GM12878 (cell line): ENCODE results near the gene FLVCR2. TPM values are rescaled to one million over a fixed set of nuclear protein-coding genes. Genes with fewer than 3 reads are reported as not detected.
A peak's percentile ranks its signal among the peaks of the same experiment; 100 is the strongest.

Source experiments
- ASH2L ChIP-seq: fragments of 300-600, 200-600 bp; sonication (generic); IDR thresholded peaks from 2 replicates; pipeline ENCODE4 v1.6.1; 2017; ENCODE audit warnings: low read depth, mild to moderate bottlenecking, borderline replicate concordance
- CEBPB ChIP-seq, 2 experiments: fragments of 150-350 bp in 1 of 2; IDR thresholded peaks; 2 replicates each; pipeline ENCODE4 v1.6.1; 2012 to 2014; ENCODE audit warnings: low read depth in 2 of 2, low read length in 2 of 2, borderline replicate concordance in 1 of 2, inconsistent platforms in 1 of 2
- CHD2 ChIP-seq: IDR thresholded peaks from 2 replicates; pipeline ENCODE4 v1.6.1; 2011; ENCODE audit warnings: low read depth, low read length, improper control_type of control experiment, borderline replicate concordance
- CHD4 ChIP-seq: fragments of 200-600 bp; sonication (generic); IDR thresholded peaks from 2 replicates; pipeline ENCODE4 v1.6.1; 2016; ENCODE audit warnings: mild to moderate bottlenecking
- EED ChIP-seq: sonication (generic); IDR thresholded peaks from 2 replicates; pipeline ENCODE4 v1.6.1; 2016; ENCODE audit warnings: antibody characterized with exemption, low read depth
- HDAC2 ChIP-seq: fragments of 200-600 bp; sonication (generic); IDR thresholded peaks from 2 replicates; pipeline ENCODE4 v1.6.1; 2017
- IKZF1 ChIP-seq: fragments of 450-650 bp; conservative IDR thresholded peaks from 2 replicates; pipeline ENCODE4 v1.6.1; 2017; ENCODE audit warnings: antibody characterized with exemption, mild to moderate bottlenecking
- MEF2A ChIP-seq: IDR thresholded peaks from 2 replicates; pipeline ENCODE4 v1.6.1; 2011; ENCODE audit warnings: low read depth, mild to moderate bottlenecking, low read length, moderate library complexity; ENCODE audit not compliant: insufficient read depth
- PAX8 ChIP-seq: fragments of 450-650 bp; IDR thresholded peaks from 2 replicates; pipeline ENCODE4 v1.6.1; 2017; ENCODE audit warnings: mild to moderate bottlenecking, moderate library complexity
- RELA ChIP-seq: fragments of 450-650 bp; IDR thresholded peaks from 2 replicates; pipeline ENCODE4 v1.8.0; 2014; ENCODE audit warnings: borderline replicate concordance; ENCODE audit not compliant: partially characterized antibody
- SMAD5 ChIP-seq: IDR thresholded peaks from 2 replicates; pipeline ENCODE4 v1.6.1; 2016; ENCODE audit warnings: antibody characterized with exemption, low read depth
- SPI1 ChIP-seq: IDR thresholded peaks from 2 replicates; pipeline ENCODE4 v1.6.1; 2011; ENCODE audit warnings: low read depth, mild to moderate bottlenecking, low read length, moderate library complexity, borderline replicate concordance; ENCODE audit not compliant: insufficient read depth
- STAT3 ChIP-seq: IDR thresholded peaks from 2 replicates; pipeline ENCODE4 v1.6.1; 2011; ENCODE audit warnings: low read depth, low read length, improper control_type of control experiment
- TCF3 ChIP-seq: IDR thresholded peaks from 2 replicates; pipeline ENCODE4 v1.6.1; 2012; ENCODE audit warnings: low read depth, mild to moderate bottlenecking, low read length, borderline replicate concordance; ENCODE audit not compliant: insufficient read depth
- ZNF217 ChIP-seq: fragments of 450-650 bp; IDR thresholded peaks from 2 replicates; pipeline ENCODE4 v1.6.1; 2017; ENCODE audit warnings: antibody characterized with exemption, mild to moderate bottlenecking
- ZZZ3 ChIP-seq: IDR thresholded peaks from 2 replicates; pipeline ENCODE4 v1.6.1; 2011; ENCODE audit warnings: low read depth; ENCODE audit not compliant: control insufficient read depth, insufficient read length
- polyA plus RNA-seq, 11 experiments: library from polyadenylated mRNA; depleted of rRNA in 4 of 11; unstranded in 6 of 11; stranded (reverse) in 5 of 11; fragments of >200 nt; fragmentation: Nextera tagmentation in 4 of 11; fragmentation: Illumina TruSeq in 1 of 11; extraction: Ambion mirVana in 4 of 11; extraction: Trizol in 1 of 11; gene quantifications; 1 replicate in 1 of 11; 2 replicates in 10 of 11; pipeline versions ENCODE4 v1.2.1 to v1.2.3, GENCODE V29; 2011 to 2016; ENCODE audit warnings: inconsistent platforms in 2 of 11, missing spikeins in 2 of 11, low read depth in 1 of 11
- total RNA-seq, 4 experiments: library from RNA; depleted of rRNA in 3 of 4; stranded (reverse); fragments of >200 nt in 3 of 4; fragmentation: Illumina TruSeq in 1 of 4; extraction: Trizol in 1 of 4; gene quantifications; 2 replicates each; pipeline versions ENCODE4 v1.2.1 to v1.2.3, GENCODE V29; 2013 to 2021
- TF ChIP-seq, protein P1 (sequence below): fragments of 450-650 bp; IDR thresholded peaks from 2 replicates; pipeline ENCODE4 v1.6.1; 2017; ENCODE audit warnings: mild to moderate bottlenecking
- TF ChIP-seq, protein P2 (sequence below): fragments of 150-350 bp; IDR thresholded peaks from 2 replicates; pipeline ENCODE4 v1.6.1; 2014; ENCODE audit warnings: mild to moderate bottlenecking, low read depth, low read length
- TF ChIP-seq, protein P3 (sequence below): IDR thresholded peaks from 2 replicates; pipeline ENCODE4 v1.6.1; 2011; ENCODE audit warnings: low read depth, mild to moderate bottlenecking, low read length, moderate library complexity, borderline replicate concordance; ENCODE audit errors: extremely low read depth
- TF ChIP-seq, protein P4 (sequence below): fragments of 150-350 bp; IDR thresholded peaks from 2 replicates; pipeline ENCODE4 v1.6.1; 2016; ENCODE audit warnings: low read depth, low read length
- TF ChIP-seq, protein P5 (sequence below): IDR thresholded peaks from 2 replicates; pipeline ENCODE4 v1.6.1; 2012; ENCODE audit warnings: low read depth, low read length, improper control_type of control experiment

Gene FLVCR2
- total and polyA plus RNA-seq, 10 of the 15 experiments (the other 5 are each of a cell fraction or from before 2014, with no cell fraction given), result 0.24 to 3.7 (median 1.6) TPM

DNA sequence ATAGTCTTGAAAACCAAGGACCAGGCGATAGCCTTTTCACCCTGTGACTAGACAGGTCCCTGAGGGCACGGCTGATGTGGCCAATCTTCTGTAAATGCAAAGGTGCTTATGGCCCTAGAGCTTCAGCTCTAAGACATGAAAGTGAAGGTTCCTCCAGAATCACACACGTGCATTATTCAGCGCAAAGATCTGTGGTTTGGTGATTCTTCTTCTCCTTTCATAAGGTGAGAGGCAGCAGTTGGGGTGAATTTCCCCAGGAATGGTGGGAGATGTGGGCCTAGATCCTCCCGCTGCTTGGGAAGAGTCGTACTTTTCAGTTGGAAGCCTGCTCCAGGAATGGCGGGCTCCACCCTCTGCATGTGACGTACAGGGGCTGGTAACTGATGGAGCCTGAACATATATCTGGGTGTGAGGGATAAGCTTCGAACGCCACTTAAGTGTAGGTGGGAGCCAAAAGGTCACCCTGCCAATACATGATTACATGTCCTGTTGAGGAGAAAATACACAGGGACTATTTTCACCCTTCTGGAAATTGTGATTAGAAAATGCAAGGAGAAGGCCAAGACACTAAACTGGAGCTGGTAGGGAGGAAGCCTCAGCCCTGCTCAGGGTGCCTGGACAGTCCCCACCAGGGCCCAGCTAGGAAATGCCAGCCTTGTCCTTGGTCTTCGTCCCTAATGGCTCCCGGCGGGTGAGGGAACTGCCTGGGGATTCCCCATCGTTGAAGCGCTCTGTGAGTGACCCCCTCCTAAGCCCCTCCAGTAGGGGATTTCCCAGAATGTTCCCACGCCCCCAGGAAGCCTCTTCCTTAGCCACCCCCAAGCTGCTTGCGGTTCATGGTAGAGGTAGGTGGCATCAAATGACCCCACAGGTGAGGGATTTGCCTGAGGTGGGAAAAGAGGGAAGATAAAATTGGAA, 38.6 kb upstream of the FLVCR2 start (continued):
- TF ChIP-seq, protein P1, sequence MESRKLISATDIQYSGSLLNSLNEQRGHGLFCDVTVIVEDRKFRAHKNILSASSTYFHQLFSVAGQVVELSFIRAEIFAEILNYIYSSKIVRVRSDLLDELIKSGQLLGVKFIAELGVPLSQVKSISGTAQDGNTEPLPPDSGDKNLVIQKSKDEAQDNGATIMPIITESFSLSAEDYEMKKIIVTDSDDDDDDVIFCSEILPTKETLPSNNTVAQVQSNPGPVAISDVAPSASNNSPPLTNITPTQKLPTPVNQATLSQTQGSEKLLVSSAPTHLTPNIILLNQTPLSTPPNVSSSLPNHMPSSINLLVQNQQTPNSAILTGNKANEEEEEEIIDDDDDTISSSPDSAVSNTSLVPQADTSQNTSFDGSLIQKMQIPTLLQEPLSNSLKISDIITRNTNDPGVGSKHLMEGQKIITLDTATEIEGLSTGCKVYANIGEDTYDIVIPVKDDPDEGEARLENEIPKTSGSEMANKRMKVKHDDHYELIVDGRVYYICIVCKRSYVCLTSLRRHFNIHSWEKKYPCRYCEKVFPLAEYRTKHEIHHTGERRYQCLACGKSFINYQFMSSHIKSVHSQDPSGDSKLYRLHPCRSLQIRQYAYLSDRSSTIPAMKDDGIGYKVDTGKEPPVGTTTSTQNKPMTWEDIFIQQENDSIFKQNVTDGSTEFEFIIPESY, result no peak
- TF ChIP-seq IKZF1, result peak; percentile 94
- TF ChIP-seq TCF3, result peak; percentile 20; the same call in 1 of the 2 replicates
- TF ChIP-seq, protein P2, sequence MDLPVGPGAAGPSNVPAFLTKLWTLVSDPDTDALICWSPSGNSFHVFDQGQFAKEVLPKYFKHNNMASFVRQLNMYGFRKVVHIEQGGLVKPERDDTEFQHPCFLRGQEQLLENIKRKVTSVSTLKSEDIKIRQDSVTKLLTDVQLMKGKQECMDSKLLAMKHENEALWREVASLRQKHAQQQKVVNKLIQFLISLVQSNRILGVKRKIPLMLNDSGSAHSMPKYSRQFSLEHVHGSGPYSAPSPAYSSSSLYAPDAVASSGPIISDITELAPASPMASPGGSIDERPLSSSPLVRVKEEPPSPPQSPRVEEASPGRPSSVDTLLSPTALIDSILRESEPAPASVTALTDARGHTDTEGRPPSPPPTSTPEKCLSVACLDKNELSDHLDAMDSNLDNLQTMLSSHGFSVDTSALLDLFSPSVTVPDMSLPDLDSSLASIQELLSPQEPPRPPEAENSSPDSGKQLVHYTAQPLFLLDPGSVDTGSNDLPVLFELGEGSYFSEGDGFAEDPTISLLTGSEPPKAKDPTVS, result no peak
- TF ChIP-seq, protein P3, sequence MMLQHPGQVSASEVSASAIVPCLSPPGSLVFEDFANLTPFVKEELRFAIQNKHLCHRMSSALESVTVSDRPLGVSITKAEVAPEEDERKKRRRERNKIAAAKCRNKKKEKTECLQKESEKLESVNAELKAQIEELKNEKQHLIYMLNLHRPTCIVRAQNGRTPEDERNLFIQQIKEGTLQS, result no peak
- TF ChIP-seq SPI1, result no peak
- no peak for TF ChIP-seq PAX8
- peak; percentile 93 for TF ChIP-seq EED
- no peak for TF ChIP-seq CHD2
- TF ChIP-seq SMAD5, result 0 out of 2 replicates have a peak, but pooled peaks have one; percentile 12
- TF ChIP-seq, protein P4, sequence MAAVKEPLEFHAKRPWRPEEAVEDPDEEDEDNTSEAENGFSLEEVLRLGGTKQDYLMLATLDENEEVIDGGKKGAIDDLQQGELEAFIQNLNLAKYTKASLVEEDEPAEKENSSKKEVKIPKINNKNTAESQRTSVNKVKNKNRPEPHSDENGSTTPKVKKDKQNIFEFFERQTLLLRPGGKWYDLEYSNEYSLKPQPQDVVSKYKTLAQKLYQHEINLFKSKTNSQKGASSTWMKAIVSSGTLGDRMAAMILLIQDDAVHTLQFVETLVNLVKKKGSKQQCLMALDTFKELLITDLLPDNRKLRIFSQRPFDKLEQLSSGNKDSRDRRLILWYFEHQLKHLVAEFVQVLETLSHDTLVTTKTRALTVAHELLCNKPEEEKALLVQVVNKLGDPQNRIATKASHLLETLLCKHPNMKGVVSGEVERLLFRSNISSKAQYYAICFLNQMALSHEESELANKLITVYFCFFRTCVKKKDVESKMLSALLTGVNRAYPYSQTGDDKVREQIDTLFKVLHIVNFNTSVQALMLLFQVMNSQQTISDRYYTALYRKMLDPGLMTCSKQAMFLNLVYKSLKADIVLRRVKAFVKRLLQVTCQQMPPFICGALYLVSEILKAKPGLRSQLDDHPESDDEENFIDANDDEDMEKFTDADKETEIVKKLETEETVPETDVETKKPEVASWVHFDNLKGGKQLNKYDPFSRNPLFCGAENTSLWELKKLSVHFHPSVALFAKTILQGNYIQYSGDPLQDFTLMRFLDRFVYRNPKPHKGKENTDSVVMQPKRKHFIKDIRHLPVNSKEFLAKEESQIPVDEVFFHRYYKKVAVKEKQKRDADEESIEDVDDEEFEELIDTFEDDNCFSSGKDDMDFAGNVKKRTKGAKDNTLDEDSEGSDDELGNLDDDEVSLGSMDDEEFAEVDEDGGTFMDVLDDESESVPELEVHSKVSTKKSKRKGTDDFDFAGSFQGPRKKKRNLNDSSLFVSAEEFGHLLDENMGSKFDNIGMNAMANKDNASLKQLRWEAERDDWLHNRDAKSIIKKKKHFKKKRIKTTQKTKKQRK, result no peak
- no peak for TF ChIP-seq CEBPB (IDR thresholded peaks at IDR 0.05; ENCODE audit: borderline replicate concordance in 1 of 2, low read depth in 2 of 2, low read length in 2 of 2)
- TF ChIP-seq ZZZ3, result no peak
- TF ChIP-seq, protein P5, sequence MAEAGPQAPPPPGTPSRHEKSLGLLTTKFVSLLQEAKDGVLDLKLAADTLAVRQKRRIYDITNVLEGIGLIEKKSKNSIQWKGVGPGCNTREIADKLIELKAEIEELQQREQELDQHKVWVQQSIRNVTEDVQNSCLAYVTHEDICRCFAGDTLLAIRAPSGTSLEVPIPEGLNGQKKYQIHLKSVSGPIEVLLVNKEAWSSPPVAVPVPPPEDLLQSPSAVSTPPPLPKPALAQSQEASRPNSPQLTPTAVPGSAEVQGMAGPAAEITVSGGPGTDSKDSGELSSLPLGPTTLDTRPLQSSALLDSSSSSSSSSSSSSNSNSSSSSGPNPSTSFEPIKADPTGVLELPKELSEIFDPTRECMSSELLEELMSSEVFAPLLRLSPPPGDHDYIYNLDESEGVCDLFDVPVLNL, result no peak
- 0 out of 2 replicates have a peak, but pooled peaks have one; percentile 62 for TF ChIP-seq STAT3
- peak; percentile 97 for TF ChIP-seq RELA
- TF ChIP-seq ZNF217, result no peak; the same call in 1 of the 2 replicates
- no peak for TF ChIP-seq MEF2A
- TF ChIP-seq HDAC2, result no peak
- TF ChIP-seq CHD4, result no peak
- TF ChIP-seq ASH2L, result no peak
